ENCODE results near the gene TBL1X. TPM values are rescaled to one million over a fixed set of nuclear protein-coding genes. Genes with fewer than 3 reads are reported as not detected.

TBL1X gene
- 13.9 and 26.6 TPM in 2 replicates for total RNA-seq

DNA sequence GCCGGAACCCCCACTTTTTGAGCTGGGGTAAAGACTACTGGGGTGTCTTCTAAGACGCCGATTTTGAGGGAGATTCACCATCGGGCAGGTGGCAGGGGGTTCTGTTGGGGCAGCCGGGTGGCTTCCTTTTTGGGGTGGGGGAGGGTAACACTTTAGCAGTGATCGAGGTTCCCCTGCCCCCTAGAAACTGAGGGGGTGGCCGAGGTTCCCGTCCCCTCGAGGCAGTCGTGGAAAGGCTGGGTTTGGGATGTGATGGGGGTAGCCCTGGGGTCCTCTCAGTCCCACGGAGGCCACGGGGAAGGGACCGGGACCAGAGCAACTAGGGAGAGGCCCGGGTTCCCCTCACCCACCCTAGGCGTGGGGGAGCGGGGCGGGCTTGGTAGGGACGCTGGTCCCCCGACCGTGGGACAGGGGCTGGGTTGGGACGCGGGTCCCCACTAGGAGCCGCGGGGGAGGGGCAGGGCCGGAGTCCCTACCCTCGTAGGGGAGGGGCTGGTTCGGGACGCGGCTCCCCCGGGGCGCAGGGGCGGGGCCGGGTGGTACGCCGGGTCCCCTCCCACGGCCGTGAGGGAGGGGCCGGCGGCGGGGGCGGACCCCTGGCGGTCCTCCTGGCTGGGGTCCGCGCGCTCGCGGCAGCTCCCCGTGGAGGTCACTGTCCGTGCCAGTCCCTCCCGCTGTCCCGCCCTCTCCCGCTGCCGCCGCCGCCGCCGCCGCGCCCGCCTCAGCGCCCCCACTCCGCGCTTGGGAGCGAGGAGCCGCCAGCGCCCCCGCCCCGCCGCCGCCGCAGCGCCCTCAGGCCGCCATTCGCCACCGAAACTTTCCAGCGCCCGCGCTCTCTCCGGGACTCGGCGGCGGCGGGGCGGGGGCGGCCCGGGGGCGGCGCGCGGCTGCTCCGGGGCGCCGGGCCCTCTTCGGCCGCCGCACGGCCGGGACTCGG lies at the start of gene TBL1X:
TBL1X (plus strand) TSS at position 624 of the 937 bp plus-strand sequence. CDS start 188,529 bp downstream, outside the sequence.

DNA sequence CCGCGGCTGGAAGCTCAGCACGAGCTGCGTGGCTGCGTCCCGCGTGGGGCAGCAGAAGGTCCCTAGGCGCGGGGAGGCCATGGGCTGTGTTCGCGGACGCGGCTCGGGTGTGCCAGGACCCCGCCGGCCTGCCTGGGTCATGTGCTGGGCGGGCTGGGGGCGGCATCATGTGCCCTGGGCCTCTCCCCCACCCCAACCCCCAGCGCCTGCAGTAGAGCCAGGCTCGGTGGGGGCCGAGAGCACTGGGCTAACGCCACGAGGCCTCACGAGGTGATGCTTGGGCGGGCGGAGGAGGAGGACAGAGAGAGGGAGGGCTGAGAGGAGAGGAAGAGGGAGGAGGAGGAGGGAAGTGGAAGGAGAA lies 300.9 kb downstream of the TBL1X start, which contains the start of gene GPR143:
GPR143 (minus strand) TSS at position 111 of the 361 bp plus-strand sequence; CDS start at position 81, 30 bp downstream.

DNA sequence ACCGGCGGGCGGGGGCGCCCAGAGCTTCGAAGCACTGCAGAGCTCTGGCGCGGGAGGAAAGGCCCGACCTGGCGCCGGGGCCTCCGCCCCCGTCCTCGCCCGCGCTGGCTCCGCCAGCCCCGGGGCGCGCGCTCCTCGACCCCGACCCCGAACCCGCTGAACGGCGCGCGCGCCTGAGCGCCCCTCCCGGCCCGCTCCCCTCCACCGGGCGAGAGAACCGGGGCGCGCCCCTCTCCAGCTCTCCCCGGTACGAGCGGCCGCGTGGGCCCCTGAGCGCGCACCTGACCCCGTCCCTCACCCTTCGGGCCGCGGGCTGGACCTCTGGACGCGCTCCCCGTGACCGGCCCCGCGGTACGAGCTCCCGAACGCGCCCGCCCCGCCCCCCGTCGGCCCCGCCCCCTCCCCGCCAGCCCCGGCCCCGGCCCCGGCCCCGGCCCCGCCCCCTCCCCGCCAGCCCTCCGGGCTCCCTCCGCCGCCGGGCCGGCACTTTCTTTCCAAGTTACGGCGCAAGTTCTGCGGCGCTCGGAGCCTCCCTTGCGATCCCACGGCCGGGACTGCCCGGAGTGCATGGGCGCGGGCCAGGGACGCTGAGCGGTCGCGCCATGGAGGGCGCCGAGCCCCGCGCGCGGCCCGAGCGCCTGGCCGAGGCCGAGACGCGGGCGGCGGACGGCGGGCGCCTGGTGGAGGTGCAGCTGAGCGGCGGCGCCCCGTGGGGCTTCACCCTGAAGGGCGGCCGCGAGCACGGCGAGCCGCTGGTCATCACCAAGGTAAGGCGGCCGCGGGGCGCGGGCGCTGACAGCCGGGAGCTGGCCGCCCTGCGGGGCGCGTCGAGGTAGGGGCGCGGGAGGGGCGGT lies 321.3 kb downstream of the TBL1X start, which contains the start of gene SHROOM2:
SHROOM2 (plus strand) TSS at position 486 of the 854 bp plus-strand sequence; CDS start at position 603, 117 bp downstream.

All from pericardium fibroblast (primary cell).